BLaER1 treated with 17β-estradiol and CSF1 and Interleukin-3, amounts not matched to agents 10 nM and 100 nM (cell line): ENCODE measurements around the gene FAM72A.
"Not testable (repeated sequence)": the region's sequence is repeated elsewhere in the genome, so short reads cannot be mapped to it uniquely, and the experiment has no call there.

Experiments
- H3K27ac ChIP-seq, 11 experiments: shearing (Covaris generic); formaldehyde crosslinking; 2 replicates each; pipeline ENCODE4 v1.8.1; 2022
- H3K27me3 ChIP-seq, 11 experiments: shearing (Covaris generic); formaldehyde crosslinking; 2 replicates each; pipeline ENCODE4 v1.8.1; 2022
- H3K36me3 ChIP-seq, 11 experiments: shearing (Covaris generic); formaldehyde crosslinking; 2 replicates each; pipeline ENCODE4 v1.8.1; 2022
- H3K4me1 ChIP-seq, 10 experiments: shearing (Covaris generic); formaldehyde crosslinking; 2 replicates each; pipeline ENCODE4 v1.8.1; 2022
- H3K4me2 ChIP-seq, 11 experiments: shearing (Covaris generic); formaldehyde crosslinking; 2 replicates each; pipeline ENCODE4 v1.8.1; 2022
- H3K4me3 ChIP-seq, 10 experiments: shearing (Covaris generic); formaldehyde crosslinking; 2 replicates each; pipeline ENCODE4 v1.8.1; 2022
- H3K9ac ChIP-seq, 11 experiments: shearing (Covaris generic); formaldehyde crosslinking; 2 replicates each; pipeline ENCODE4 v1.8.1; 2022
- H3K9me3 ChIP-seq, 11 experiments: shearing (Covaris generic); formaldehyde crosslinking; replicated peaks in 1 of 11; 2 replicates each; pipeline ENCODE4 v1.8.1; 2022
- H4K20me1 ChIP-seq, 11 experiments: shearing (Covaris generic); formaldehyde crosslinking; 2 replicates each; pipeline ENCODE4 v1.8.1; 2022

Gene FAM72A

GRCh38 chr1:206203364-206204158, 922 bp upstream of the FAM72A start, which contains the start of gene SRGAP2:
TSS of gene SRGAP2 (plus strand) at chr1:206203541. CDS start at chr1:206205971, 2,430 bp downstream.
- Histone ChIP-seq H3K27ac (peak within 1 kb of the TSS in 10 of 11 experiments; percentile 58 to 82 (median 69); a peak in 20 of 22 replicates), H3K4me3 (peak within 1 kb of the TSS; percentile 52 to 73 (median 62)), H3K9ac (peak within 1 kb of the TSS; percentile 68 to 81 (median 78); a peak in 20 of 22 replicates)
- H3K36me3 ChIP-seq, H3K9me3 ChIP-seq, H3K27me3 ChIP-seq, H3K4me1 ChIP-seq, H4K20me1 ChIP-seq, H3K4me2 ChIP-seq: not testable (repeated sequence)

- not testable (repeated sequence) for H3K4me1 ChIP-seq, H3K4me2 ChIP-seq, H3K4me3 ChIP-seq, H3K9me3 ChIP-seq, H3K27ac ChIP-seq, H3K9ac ChIP-seq, H4K20me1 ChIP-seq, H3K36me3 ChIP-seq, H3K27me3 ChIP-seq
Measured at GRCh38 chr1:206196748-206197424, 5.8 kb downstream of the FAM72A start.

GRCh38 chr1:206195182-206195581, 7.5 kb downstream of the FAM72A start:
- H3K4me2 ChIP-seq, H3K9ac ChIP-seq, H3K36me3 ChIP-seq, H3K27ac ChIP-seq, H3K4me3 ChIP-seq, H3K27me3 ChIP-seq, H3K9me3 ChIP-seq, H4K20me1 ChIP-seq, H3K4me1 ChIP-seq: not testable (repeated sequence)

GRCh38 chr1:206186826-206187225, 15.8 kb downstream of the FAM72A start:
- not testable (repeated sequence) for H3K36me3 ChIP-seq, H3K9me3 ChIP-seq, H3K4me2 ChIP-seq, H3K27me3 ChIP-seq, H3K27ac ChIP-seq, H4K20me1 ChIP-seq, H3K4me1 ChIP-seq, H3K4me3 ChIP-seq, H3K9ac ChIP-seq

- not testable (repeated sequence) for H3K36me3 ChIP-seq, H3K27ac ChIP-seq, H4K20me1 ChIP-seq, H3K9ac ChIP-seq, H3K4me2 ChIP-seq, H3K4me3 ChIP-seq, H3K4me1 ChIP-seq, H3K9me3 ChIP-seq, H3K27me3 ChIP-seq
Measured at GRCh38 chr1:206185778-206186177, 16.9 kb downstream of the FAM72A start.

GRCh38 chr1:206183788-206184187, 18.9 kb downstream of the FAM72A start:
- not testable (repeated sequence) for H3K4me3 ChIP-seq, H3K36me3 ChIP-seq, H3K27ac ChIP-seq, H3K9me3 ChIP-seq, H3K9ac ChIP-seq, H3K4me2 ChIP-seq, H4K20me1 ChIP-seq, H3K27me3 ChIP-seq, H3K4me1 ChIP-seq

GRCh38 chr1:206182368-206183317, 20.0 kb downstream of the FAM72A start:
- H3K36me3 ChIP-seq, H3K4me2 ChIP-seq, H3K9me3 ChIP-seq, H3K4me1 ChIP-seq, H3K4me3 ChIP-seq, H3K27me3 ChIP-seq, H3K27ac ChIP-seq, H3K9ac ChIP-seq, H4K20me1 ChIP-seq: not testable (repeated sequence)

- not testable (repeated sequence) for H3K4me2 ChIP-seq, H3K9ac ChIP-seq, H3K4me3 ChIP-seq, H3K36me3 ChIP-seq, H3K27me3 ChIP-seq, H3K27ac ChIP-seq, H3K9me3 ChIP-seq, H4K20me1 ChIP-seq, H3K4me1 ChIP-seq
Measured at GRCh38 chr1:206179666-206180065, 23.0 kb downstream of the FAM72A start.

- H3K4me3 ChIP-seq, H3K36me3 ChIP-seq, H3K27ac ChIP-seq, H3K27me3 ChIP-seq, H4K20me1 ChIP-seq, H3K9me3 ChIP-seq, H3K4me1 ChIP-seq, H3K9ac ChIP-seq: not testable (repeated sequence)
- H3K4me2 ChIP-seq, result peak overlapping the region in 1 of 11 experiments; percentile 26; a peak in 1 of 22 replicates
Measured at GRCh38 chr1:206178061-206178989, 24.3 kb downstream of the FAM72A start.

- H3K9ac ChIP-seq, H3K27ac ChIP-seq, H3K4me1 ChIP-seq, H3K36me3 ChIP-seq, H3K4me2 ChIP-seq, H4K20me1 ChIP-seq, H3K9me3 ChIP-seq, H3K4me3 ChIP-seq, H3K27me3 ChIP-seq: not testable (repeated sequence)
Measured at GRCh38 chr1:206176114-206176502, 26.5 kb downstream of the FAM72A start.

GRCh38 chr1:206175459-206176113, 27.1 kb downstream of the FAM72A start:
- not testable (repeated sequence) for H3K9me3 ChIP-seq, H3K4me3 ChIP-seq, H3K27me3 ChIP-seq, H3K36me3 ChIP-seq, H4K20me1 ChIP-seq, H3K27ac ChIP-seq, H3K4me2 ChIP-seq, H3K9ac ChIP-seq, H3K4me1 ChIP-seq

GRCh38 chr1:206174182-206174868, 28.3 kb downstream of the FAM72A start:
- not testable (repeated sequence) for H3K4me2 ChIP-seq, H3K9ac ChIP-seq, H4K20me1 ChIP-seq, H3K27ac ChIP-seq, H3K36me3 ChIP-seq, H3K4me1 ChIP-seq, H3K4me3 ChIP-seq, H3K27me3 ChIP-seq, H3K9me3 ChIP-seq
